Amniotic epithelial cell (primary cell): Measurements from ENCODE around the gene PREX1.

Experiments used
- DNase-seq: peaks from one replicate; pipeline ENCODE4 v3.0.0-alpha.2; 2010; ENCODE audit warnings: low read depth

Gene PREX1

GRCh38 chr20:48734104-48734749, 93.6 kb downstream of the PREX1 start:
- DNase-seq, result no peak

- DNase-seq, result peak; percentile 19
Measured at GRCh38 chr20:48733296-48733790, 94.5 kb downstream of the PREX1 start.

- DNase-seq, result no peak
Measured at GRCh38 chr20:48732081-48732829, 95.5 kb downstream of the PREX1 start.

- DNase-seq, result no peak
Measured at GRCh38 chr20:48731536-48731935, 96.3 kb downstream of the PREX1 start.

GRCh38 chr20:48730977-48731376, 96.8 kb downstream of the PREX1 start:
- no peak for DNase-seq

GRCh38 chr20:48729538-48729937, 98.3 kb downstream of the PREX1 start:
- DNase-seq, result no peak

GRCh38 chr20:48728042-48728825, 99.6 kb downstream of the PREX1 start:
- DNase-seq, result no peak

GRCh38 chr20:48727226-48727625, 100.6 kb downstream of the PREX1 start:
- DNase-seq, result no peak

GRCh38 chr20:48725555-48725991, 102.2 kb downstream of the PREX1 start:
- DNase-seq, result peak; percentile 81

- DNase-seq, result no peak
Measured at GRCh38 chr20:48724891-48725554, 102.8 kb downstream of the PREX1 start.

- DNase-seq, result no peak
Measured at GRCh38 chr20:48724382-48724781, 103.4 kb downstream of the PREX1 start.

GRCh38 chr20:48723308-48724264, 104.2 kb downstream of the PREX1 start:
- no peak for DNase-seq

GRCh38 chr20:48722737-48723191, 105.0 kb downstream of the PREX1 start:
- peak; percentile 29 for DNase-seq

GRCh38 chr20:48722002-48722731, 105.6 kb downstream of the PREX1 start:
- DNase-seq, result peak; percentile 82

- DNase-seq, result no peak
Measured at GRCh38 chr20:48721324-48722001, 106.3 kb downstream of the PREX1 start.

GRCh38 chr20:48720256-48720985, 107.4 kb downstream of the PREX1 start:
- no peak for DNase-seq

GRCh38 chr20:48719598-48720255, 108.1 kb downstream of the PREX1 start:
- no peak for DNase-seq
